Natural killer cell (primary cell): ENCODE results near the gene PRPF18. TPM values are rescaled to one million over a fixed set of nuclear protein-coding genes. Genes with fewer than 3 reads are reported as not detected.

Experiments used
- ATAC-seq, 3 donors: fragments of 150-1000 bp in 2 of 3; fragments of 200-7000 bp in 1 of 3; cut with Tn5 transposase; 1 replicate in 1 of 3; 2 replicates in 2 of 3; pipeline ENCODE4 v1.10.0; 2021; ENCODE audit warnings: mild to moderate bottlenecking in 2 of 3, moderate library complexity in 2 of 3
- DNase-seq, 2 donors: peaks; one replicate each; pipeline versions ENCODE4 v3.0.0 to v3.0.0-alpha.2; 2013 to 2021; ENCODE audit warnings: mixed read lengths in 1 of 2
- H3K27ac ChIP-seq: one replicate; pipeline ENCODE4 v1.5.1; 2013; ENCODE audit warnings: mild to moderate bottlenecking, low read length
- H3K27me3 ChIP-seq: one replicate; pipeline ENCODE4 v1.6.1; 2013; ENCODE audit warnings: low read length; ENCODE audit not compliant: control insufficient read depth, insufficient read depth
- H3K36me3 ChIP-seq: one replicate; pipeline ENCODE4 v1.6.1; 2013; ENCODE audit warnings: low read length; ENCODE audit not compliant: control insufficient read depth, insufficient read depth
- H3K4me1 ChIP-seq: one replicate; pipeline ENCODE4 v1.6.1; 2013; ENCODE audit warnings: low read length; ENCODE audit not compliant: control insufficient read depth, insufficient read depth
- H3K4me3 ChIP-seq: one replicate; pipeline ENCODE4 v1.5.1; 2013; ENCODE audit warnings: low read length
- H3K9me3 ChIP-seq: one replicate; pipeline ENCODE4 v1.6.1; 2013; ENCODE audit warnings: low read length; ENCODE audit not compliant: control insufficient read depth, insufficient read depth
- H3K27ac Mint-ChIP-seq, 2 donors: one replicate each; pipeline ENCODE4 v1.8.0; 2022; ENCODE audit warnings: mild to moderate bottlenecking in 2 of 2, mixed read lengths in 2 of 2, moderate library complexity in 1 of 2
- H3K27me3 Mint-ChIP-seq, 2 donors: one replicate each; pipeline ENCODE4 v1.8.0; 2022; ENCODE audit warnings: low read depth in 2 of 2, mixed read lengths in 2 of 2
- H3K36me3 Mint-ChIP-seq: one replicate; pipeline ENCODE4 v1.8.0; 2022; ENCODE audit warnings: mixed read lengths
- H3K4me1 Mint-ChIP-seq, 2 donors: one replicate each; pipeline ENCODE4 v1.8.0; 2022; ENCODE audit warnings: mixed read lengths in 2 of 2
- H3K4me3 Mint-ChIP-seq: one replicate; pipeline ENCODE4 v1.8.0; 2022; ENCODE audit warnings: mild to moderate bottlenecking, moderate library complexity, mixed read lengths
- H3K9me3 Mint-ChIP-seq, 2 donors: one replicate each; pipeline ENCODE4 v1.8.0; 2022; ENCODE audit warnings: mixed read lengths in 2 of 2
- WGBS: methylation state at CpG from one replicate; pipeline ENCODE4 v1.1.7; 2013; ENCODE audit warnings: missing lambda C conversion rate; ENCODE audit not compliant: insufficient coverage; 5-methylcytosine and 5-hydroxymethylcytosine counted together
- intact Hi-C: fragments of 100-400 bp; cut with micrococcal nuclease; formaldehyde crosslinking; loops from one replicate; pipeline ENCODE4 v1.14.2; 2022
- total RNA-seq, 4 donors: library from RNA; stranded (reverse); fragments of 120-200 nt in 1 of 4; gene quantifications; one replicate each; pipeline versions ENCODE4 v1.2.3 to v1.2.4, GENCODE V29; 2013 to 2022
- TF ChIP-seq, protein P1 (sequence below): fragments of 200-600 bp; IDR thresholded peaks from one replicate; pipeline ENCODE4 v1.8.0; 2022; ENCODE audit warnings: antibody characterized with exemption

PRPF18 gene
- total RNA-seq, 3 donors from 2014 or later (not counting 1 experiment from before 2014, with no cell fraction given) = 29.5 to 39.3 (median 35.1) TPM

- Mint-ChIP-seq H3K9me3 (peaks cover 2 to 5% of the 10 kb centered on the region in 2 donors), H3K27me3 (no peaks in the 10 kb centered on the region), H3K4me3 (no peak overlapping the region), H3K27ac (no peak overlapping the region), H3K36me3 (peaks cover 45% of the 10 kb centered on the region), H3K4me1 (peaks cover 0 to 6% of the 10 kb centered on the region in 2 donors)
- TF ChIP-seq, protein P1, sequence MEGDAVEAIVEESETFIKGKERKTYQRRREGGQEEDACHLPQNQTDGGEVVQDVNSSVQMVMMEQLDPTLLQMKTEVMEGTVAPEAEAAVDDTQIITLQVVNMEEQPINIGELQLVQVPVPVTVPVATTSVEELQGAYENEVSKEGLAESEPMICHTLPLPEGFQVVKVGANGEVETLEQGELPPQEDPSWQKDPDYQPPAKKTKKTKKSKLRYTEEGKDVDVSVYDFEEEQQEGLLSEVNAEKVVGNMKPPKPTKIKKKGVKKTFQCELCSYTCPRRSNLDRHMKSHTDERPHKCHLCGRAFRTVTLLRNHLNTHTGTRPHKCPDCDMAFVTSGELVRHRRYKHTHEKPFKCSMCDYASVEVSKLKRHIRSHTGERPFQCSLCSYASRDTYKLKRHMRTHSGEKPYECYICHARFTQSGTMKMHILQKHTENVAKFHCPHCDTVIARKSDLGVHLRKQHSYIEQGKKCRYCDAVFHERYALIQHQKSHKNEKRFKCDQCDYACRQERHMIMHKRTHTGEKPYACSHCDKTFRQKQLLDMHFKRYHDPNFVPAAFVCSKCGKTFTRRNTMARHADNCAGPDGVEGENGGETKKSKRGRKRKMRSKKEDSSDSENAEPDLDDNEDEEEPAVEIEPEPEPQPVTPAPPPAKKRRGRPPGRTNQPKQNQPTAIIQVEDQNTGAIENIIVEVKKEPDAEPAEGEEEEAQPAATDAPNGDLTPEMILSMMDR = no peak
- ATAC-seq (no peak), DNase-seq (no peak)
- Histone ChIP-seq H3K27ac (no peak overlapping the region), H3K36me3 (peaks cover 18% of the 10 kb centered on the region), H3K27me3 (no peaks in the 10 kb centered on the region), H3K4me1 (no peaks in the 10 kb centered on the region), H3K4me3 (no peak overlapping the region), H3K9me3 (peaks cover 3% of the 10 kb centered on the region)
- intact Hi-C loops = no loop called here
- WGBS = 98% methylated on average over 3 of the region's 4 CpGs
Observed at GRCh38 chr10:13636776-13637175, 50.0 kb downstream of the PRPF18 start.

DNA sequence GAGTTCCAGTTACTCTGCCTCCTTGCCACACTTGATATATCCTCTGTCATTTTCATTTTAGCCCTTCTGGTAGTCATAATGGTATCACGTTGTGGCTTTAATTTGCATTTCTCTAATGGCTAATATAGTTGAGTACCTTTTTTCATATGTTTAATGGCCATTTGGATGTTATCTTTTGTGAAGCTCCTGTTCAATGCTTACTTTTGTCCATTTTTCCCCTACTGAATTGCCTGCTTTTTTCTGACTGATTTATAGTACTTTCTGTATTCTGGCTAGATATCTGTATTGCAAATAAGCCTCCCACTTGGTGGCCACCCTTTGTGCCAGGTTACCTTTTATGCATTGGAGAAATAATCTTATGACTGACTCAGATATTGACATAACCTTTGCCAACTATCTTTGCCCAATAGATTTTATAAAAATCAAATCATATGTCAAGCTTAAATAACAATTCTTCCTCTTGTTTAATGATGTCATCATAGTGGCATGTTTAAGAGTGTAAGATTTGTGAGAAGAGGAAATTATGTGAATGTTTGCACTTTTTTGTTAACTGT is 50.6 kb downstream of the PRPF18 start:
- TF ChIP-seq, protein P1 = no peak
- peaks cover 6 to 9% of the 10 kb centered on the region in 2 donors for H3K9me3 Mint-ChIP-seq
- H3K4me1 Mint-ChIP-seq = peaks cover 0 to 6% of the 10 kb centered on the region in 2 donors
- peaks cover 8% of the 10 kb centered on the region for H3K9me3 ChIP-seq
- ATAC-seq = no peak
- no peak overlapping the region for H3K4me3 Mint-ChIP-seq
- intact Hi-C loops = no loop called here
- WGBS = 67% methylated on average over 1 of the region's 1 CpG
- peaks cover 51% of the 10 kb centered on the region for H3K36me3 Mint-ChIP-seq
- no peaks in the 10 kb centered on the region for H3K27me3 Mint-ChIP-seq
- no peak overlapping the region for H3K27ac ChIP-seq
- DNase-seq = no peak
- no peaks in the 10 kb centered on the region for H3K27me3 ChIP-seq
- no peak overlapping the region for H3K27ac Mint-ChIP-seq
- H3K36me3 ChIP-seq = peaks cover 17% of the 10 kb centered on the region
- no peaks in the 10 kb centered on the region for H3K4me1 ChIP-seq
- H3K4me3 ChIP-seq = no peak overlapping the region

DNA sequence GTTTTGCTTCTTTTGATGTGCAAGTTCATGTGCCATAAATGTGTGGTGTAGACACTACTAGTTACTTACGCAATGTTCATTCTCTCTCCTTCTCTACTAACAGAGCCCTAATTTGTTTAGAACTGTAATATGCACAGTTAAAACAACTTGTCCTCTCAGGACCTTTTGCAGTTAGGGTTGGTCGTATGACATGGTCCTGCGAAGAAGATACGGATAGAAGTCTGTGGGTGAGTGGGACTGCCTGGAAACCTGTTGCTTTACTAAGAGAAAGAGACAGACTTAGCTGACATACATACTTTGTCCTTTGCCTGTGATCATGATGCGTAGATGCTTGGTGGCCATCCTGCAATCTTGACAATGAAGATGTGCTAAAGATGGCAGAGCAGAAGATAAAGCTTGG is 51.1 kb downstream of the PRPF18 start:
- intact Hi-C loops = no loop called here
- no peaks in the 10 kb centered on the region for H3K27me3 Mint-ChIP-seq
- DNase-seq (no peak), ATAC-seq (no peak)
- Histone ChIP-seq H3K4me3 (no peak overlapping the region), H3K9me3 (peaks cover 13% of the 10 kb centered on the region), H3K27ac (no peak overlapping the region), H3K27me3 (no peaks in the 10 kb centered on the region), H3K36me3 (peaks cover 13% of the 10 kb centered on the region), H3K4me1 (no peaks in the 10 kb centered on the region)
- TF ChIP-seq, protein P1 = no peak
- no peak overlapping the region for H3K4me3 Mint-ChIP-seq
- H3K36me3 Mint-ChIP-seq = peaks cover 51% of the 10 kb centered on the region
- H3K4me1 Mint-ChIP-seq = peaks cover 0 to 6% of the 10 kb centered on the region in 2 donors
- 98% methylated on average over 5 of the region's 5 CpGs for WGBS
- no peak overlapping the region for H3K27ac Mint-ChIP-seq
- H3K9me3 Mint-ChIP-seq = peaks cover 7 to 12% of the 10 kb centered on the region in 2 donors

DNA sequence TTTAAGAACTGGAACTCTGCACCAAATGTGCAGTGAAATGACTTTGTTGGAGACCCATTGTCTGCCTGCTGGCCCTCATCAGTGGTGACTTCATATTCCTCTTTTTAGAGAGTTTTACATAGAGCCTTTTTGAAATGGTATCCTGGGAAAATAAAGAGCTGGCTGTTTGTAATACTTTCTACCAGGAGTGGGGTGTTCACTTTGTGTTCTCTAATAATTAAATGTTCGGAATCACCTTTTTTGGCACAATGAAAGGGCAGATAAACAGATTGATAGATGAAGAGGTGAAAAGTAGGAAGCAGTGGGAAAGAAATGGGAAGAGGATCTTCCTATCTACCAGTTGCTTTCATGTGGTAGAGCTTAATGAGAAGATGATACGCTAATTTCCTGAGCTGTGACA is 55.5 kb downstream of the PRPF18 start:
- Histone ChIP-seq H3K36me3 (peaks cover 15% of the 10 kb centered on the region), H3K27ac (no peak overlapping the region), H3K4me3 (no peak overlapping the region), H3K9me3 (peaks cover 15% of the 10 kb centered on the region), H3K4me1 (no peaks in the 10 kb centered on the region), H3K27me3 (no peaks in the 10 kb centered on the region)
- intact Hi-C loops = no loop called here
- Mint-ChIP-seq H3K4me3 (no peak overlapping the region), H3K9me3 (peaks cover 7 to 12% of the 10 kb centered on the region in 2 donors), H3K27ac (no peak overlapping the region), H3K4me1 (no peaks in the 10 kb centered on the region), H3K36me3 (peaks cover 51% of the 10 kb centered on the region), H3K27me3 (no peaks in the 10 kb centered on the region)
- TF ChIP-seq, protein P1 = no peak
- ATAC-seq = no peak
- DNase-seq = no peak
- 100% methylated on average over 2 of the region's 2 CpGs for WGBS
